HEK293 (cell line): ENCODE data around the gene NECTIN4.

Source experiments
- CTCF ChIA-PET: fragments of 350-600 bp; formaldehyde crosslinking; extraction: SDS; loops from one replicate; lab custom pipeline; 2021; ENCODE audit warnings: antibody characterized with exemption; lab: Yijun Ruan, JAX
- POLR2A ChIA-PET: fragments of 300-600 bp; formaldehyde crosslinking; extraction: SDS; loops from one replicate; lab custom pipeline; 2020; ENCODE audit warnings: antibody characterized with exemption, inconsistent platforms; lab: Yijun Ruan, JAX
- H3K27ac ChIP-seq: fragments of 200-500 bp; sonication (Bioruptor generic); 2 replicates; pipeline ENCODE4 v1.5.1; 2014; ENCODE audit warnings: low read depth, low read length, control low read depth, inconsistent platforms; ENCODE audit errors: extremely low read depth
- H3K36me3 ChIP-seq, 2 experiments: fragments of 200-500 bp in 1 of 2; sonication (Bioruptor generic) in 1 of 2; 1 replicate in 1 of 2; 2 replicates in 1 of 2; pipeline ENCODE4 v1.5.1; 2014 to 2017; ENCODE audit warnings: inconsistent platforms in 2 of 2, low read length in 2 of 2; ENCODE audit not compliant: control insufficient read depth in 2 of 2, insufficient read depth in 1 of 2
- H3K4me1 ChIP-seq: fragments of 200-500 bp; sonication (Bioruptor generic); 2 replicates; pipeline ENCODE4 v1.5.1; 2014; ENCODE audit warnings: mild to moderate bottlenecking, low read length, inconsistent platforms; ENCODE audit not compliant: control insufficient read depth, insufficient read depth
- H3K4me3 ChIP-seq: 2 replicates; pipeline ENCODE4 v1.5.1; 2011; ENCODE audit warnings: low read depth, mild to moderate bottlenecking, control low read depth, low read length, moderate library complexity
- H3K9me3 ChIP-seq: fragments of 200-500 bp; sonication (Bioruptor generic); 2 replicates; pipeline ENCODE4 v1.5.1; 2014; ENCODE audit warnings: low read depth, low read length, inconsistent platforms; ENCODE audit not compliant: control insufficient read depth, insufficient read depth
- EGR2 ChIP-seq: fragments of 450-650 bp; formaldehyde crosslinking; IDR thresholded peaks from 2 replicates; pipeline ENCODE4 v1.5.1; 2016; ENCODE audit warnings: low read depth, missing biosample characterization, missing genetic modification characterization
- GFI1B ChIP-seq: fragments of 450-650 bp; formaldehyde crosslinking; IDR thresholded peaks from 2 replicates; pipeline ENCODE4 v1.5.1; 2016; ENCODE audit warnings: missing biosample characterization, missing genetic modification characterization
- KLF8 ChIP-seq: fragments of 450-650 bp; formaldehyde crosslinking; IDR thresholded peaks from 2 replicates; pipeline ENCODE4 v1.5.1; 2016; ENCODE audit warnings: missing biosample characterization, missing genetic modification characterization
- REPIN1 ChIP-seq: fragments of 450-650 bp; formaldehyde crosslinking; IDR thresholded peaks from 2 replicates; pipeline ENCODE4 v1.5.1; 2017; ENCODE audit warnings: missing biosample characterization, missing genetic modification characterization, low read depth
- YY2 ChIP-seq: fragments of 450-650 bp; formaldehyde crosslinking; IDR thresholded peaks from 2 replicates; pipeline ENCODE4 v1.5.1; 2016; ENCODE audit warnings: missing biosample characterization, missing genetic modification characterization
- ZBTB20 ChIP-seq: fragments of 450-650 bp; formaldehyde crosslinking; IDR thresholded peaks from 2 replicates; pipeline ENCODE4 v1.5.1; 2016; ENCODE audit warnings: missing biosample characterization, missing genetic modification characterization
- ZBTB6 ChIP-seq: fragments of 450-650 bp; formaldehyde crosslinking; IDR thresholded peaks from 2 replicates; pipeline ENCODE4 v1.5.1; 2017; ENCODE audit warnings: missing biosample characterization, missing genetic modification characterization
- ZFP3 ChIP-seq: fragments of 450-650 bp; formaldehyde crosslinking; IDR thresholded peaks from 2 replicates; pipeline ENCODE4 v1.5.1; 2016; ENCODE audit warnings: low read depth, missing biosample characterization, missing genetic modification characterization
- ZFP37 ChIP-seq: fragments of 450-650 bp; formaldehyde crosslinking; IDR thresholded peaks from 2 replicates; pipeline ENCODE4 v1.5.1; 2016; ENCODE audit warnings: missing biosample characterization, missing genetic modification characterization
- ZNF138 ChIP-seq: fragments of 450-650 bp; formaldehyde crosslinking; IDR thresholded peaks from 2 replicates; pipeline ENCODE4 v1.5.1; 2016; ENCODE audit warnings: missing biosample characterization, missing genetic modification characterization, borderline replicate concordance
- ZNF184 ChIP-seq: fragments of 450-650 bp; IDR thresholded peaks from 2 replicates; pipeline ENCODE4 v1.5.1; 2018; ENCODE audit warnings: missing biosample characterization, mild to moderate bottlenecking, missing genetic modification characterization
- ZNF302 ChIP-seq: fragments of 450-650 bp; formaldehyde crosslinking; IDR thresholded peaks from 2 replicates; pipeline ENCODE4 v1.5.1; 2016; ENCODE audit warnings: missing biosample characterization, missing genetic modification characterization, low read depth
- ZNF473 ChIP-seq: fragments of 450-650 bp; formaldehyde crosslinking; IDR thresholded peaks from 2 replicates; pipeline ENCODE4 v1.5.1; 2017; ENCODE audit warnings: missing biosample characterization, missing genetic modification characterization
- ZNF501 ChIP-seq: fragments of 450-650 bp; formaldehyde crosslinking; IDR thresholded peaks from 2 replicates; pipeline ENCODE4 v1.5.1; 2016; ENCODE audit warnings: missing biosample characterization, missing genetic modification characterization
- ZNF521 ChIP-seq: fragments of 450-650 bp; formaldehyde crosslinking; IDR thresholded peaks from 2 replicates; pipeline ENCODE4 v1.5.1; 2017; ENCODE audit warnings: missing biosample characterization, mild to moderate bottlenecking, missing genetic modification characterization
- ZNF571 ChIP-seq: fragments of 450-650 bp; formaldehyde crosslinking; IDR thresholded peaks from 2 replicates; pipeline ENCODE4 v1.5.0; 2017; ENCODE audit warnings: missing biosample characterization, missing genetic modification characterization
- ZNF621 ChIP-seq: fragments of 450-650 bp; formaldehyde crosslinking; IDR thresholded peaks from 2 replicates; pipeline ENCODE4 v1.5.1; 2017; ENCODE audit warnings: missing biosample characterization, missing genetic modification characterization
- ZNF639 ChIP-seq: fragments of 450-650 bp; formaldehyde crosslinking; IDR thresholded peaks from 2 replicates; pipeline ENCODE4 v1.5.1; 2016; ENCODE audit warnings: missing biosample characterization, missing genetic modification characterization
- ZNF654 ChIP-seq: fragments of 450-650 bp; formaldehyde crosslinking; IDR thresholded peaks from 2 replicates; pipeline ENCODE4 v1.5.1; 2016; ENCODE audit warnings: low read depth, missing biosample characterization, missing genetic modification characterization
- ZNF777 ChIP-seq: fragments of 450-650 bp; formaldehyde crosslinking; IDR thresholded peaks from 2 replicates; pipeline ENCODE4 v1.5.1; 2017; ENCODE audit warnings: missing biosample characterization, missing genetic modification characterization, borderline replicate concordance
- ZNF843 ChIP-seq: fragments of 450-650 bp; formaldehyde crosslinking; IDR thresholded peaks from 2 replicates; pipeline ENCODE4 v1.5.1; 2016; ENCODE audit warnings: missing biosample characterization, missing genetic modification characterization
- ZXDB ChIP-seq: fragments of 450-650 bp; formaldehyde crosslinking; IDR thresholded peaks from 2 replicates; pipeline ENCODE4 v1.5.1; 2016; ENCODE audit warnings: missing biosample characterization, missing genetic modification characterization
- TF ChIP-seq, protein P1 (sequence below): fragments of 450-650 bp; formaldehyde crosslinking; IDR thresholded peaks from 2 replicates; pipeline ENCODE4 v1.5.1; 2016; ENCODE audit warnings: missing biosample characterization, missing genetic modification characterization
- TF ChIP-seq, protein P2 (sequence below): fragments of 450-650 bp; formaldehyde crosslinking; IDR thresholded peaks from 2 replicates; pipeline ENCODE4 v1.5.1; 2017; ENCODE audit warnings: missing biosample characterization, missing genetic modification characterization
- TF ChIP-seq, protein P3 (sequence below): fragments of 450-650 bp; formaldehyde crosslinking; IDR thresholded peaks from 2 replicates; pipeline ENCODE4 v1.5.1; 2016; ENCODE audit warnings: missing biosample characterization, missing genetic modification characterization, low read depth

The NECTIN4 gene

GRCh38 chr1:161132410-161133219 is 43.3 kb upstream of the NECTIN4 start, which contains the start of gene DEDD (continued):
- TF ChIP-seq, protein P1, sequence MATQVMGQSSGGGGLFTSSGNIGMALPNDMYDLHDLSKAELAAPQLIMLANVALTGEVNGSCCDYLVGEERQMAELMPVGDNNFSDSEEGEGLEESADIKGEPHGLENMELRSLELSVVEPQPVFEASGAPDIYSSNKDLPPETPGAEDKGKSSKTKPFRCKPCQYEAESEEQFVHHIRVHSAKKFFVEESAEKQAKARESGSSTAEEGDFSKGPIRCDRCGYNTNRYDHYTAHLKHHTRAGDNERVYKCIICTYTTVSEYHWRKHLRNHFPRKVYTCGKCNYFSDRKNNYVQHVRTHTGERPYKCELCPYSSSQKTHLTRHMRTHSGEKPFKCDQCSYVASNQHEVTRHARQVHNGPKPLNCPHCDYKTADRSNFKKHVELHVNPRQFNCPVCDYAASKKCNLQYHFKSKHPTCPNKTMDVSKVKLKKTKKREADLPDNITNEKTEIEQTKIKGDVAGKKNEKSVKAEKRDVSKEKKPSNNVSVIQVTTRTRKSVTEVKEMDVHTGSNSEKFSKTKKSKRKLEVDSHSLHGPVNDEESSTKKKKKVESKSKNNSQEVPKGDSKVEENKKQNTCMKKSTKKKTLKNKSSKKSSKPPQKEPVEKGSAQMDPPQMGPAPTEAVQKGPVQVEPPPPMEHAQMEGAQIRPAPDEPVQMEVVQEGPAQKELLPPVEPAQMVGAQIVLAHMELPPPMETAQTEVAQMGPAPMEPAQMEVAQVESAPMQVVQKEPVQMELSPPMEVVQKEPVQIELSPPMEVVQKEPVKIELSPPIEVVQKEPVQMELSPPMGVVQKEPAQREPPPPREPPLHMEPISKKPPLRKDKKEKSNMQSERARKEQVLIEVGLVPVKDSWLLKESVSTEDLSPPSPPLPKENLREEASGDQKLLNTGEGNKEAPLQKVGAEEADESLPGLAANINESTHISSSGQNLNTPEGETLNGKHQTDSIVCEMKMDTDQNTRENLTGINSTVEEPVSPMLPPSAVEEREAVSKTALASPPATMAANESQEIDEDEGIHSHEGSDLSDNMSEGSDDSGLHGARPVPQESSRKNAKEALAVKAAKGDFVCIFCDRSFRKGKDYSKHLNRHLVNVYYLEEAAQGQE (tag by site-specific recombination), result 0 out of 2 replicates have a peak, but pooled peaks have one; percentile 21
- 0 out of 2 replicates have a peak, but pooled peaks have one; percentile 22 for TF ChIP-seq ZNF184 (tag by site-specific recombination)
- TF ChIP-seq GFI1B, result 0 out of 2 replicates have a peak, but pooled peaks have one; percentile 3
- TF ChIP-seq ZXDB (tag by site-specific recombination), result peak; percentile 76; the same call in 1 of the 2 replicates

GRCh38 chr1:161131523-161132409 is 42.4 kb upstream of the NECTIN4 start:
- Histone ChIP-seq H3K9me3 (no peaks in the 10 kb centered on the region), H3K36me3 (peaks cover 0 to 42% of the 10 kb centered on the region in 2 experiments; a peak in 2 of 3 replicates), H3K4me1 (0 out of 2 replicates have a peak, but pooled peaks cover 2% of the 10 kb centered on the region), H3K4me3 (peak overlapping the region; percentile 84), H3K27ac (peak overlapping the region; percentile 91)
- CTCF ChIA-PET, result interaction anchor here (0.9 to 1.4 kb wide), 2 partner anchors 34 kb away, joined by 3 to 4 read pairs; partner anchors contain the start of gene PPOX
- POLR2A ChIA-PET, result interaction anchor here (0.7 to 3.8 kb wide), 10 partner anchors 10 to 111 kb away, joined by 3 to 28 read pairs (median 10); partner anchors contain the start of genes F11R, NIT1, PFDN2 and PPOX
- peak; percentile 79 for TF ChIP-seq ZNF843 (tag by site-specific recombination)
- no peak; the same call in 1 of the 2 replicates for TF ChIP-seq ZNF639 (tag by site-specific recombination)
- TF ChIP-seq ZNF138 (tag by site-specific recombination), result no peak
- TF ChIP-seq ZNF501 (tag by site-specific recombination), result no peak; the same call in none of the 2 replicates
- no peak for TF ChIP-seq ZNF571 (tag by site-specific recombination)
- peak; percentile 80; the same call in 1 of the 2 replicates for TF ChIP-seq REPIN1 (tag by site-specific recombination)
- TF ChIP-seq, protein P2, sequence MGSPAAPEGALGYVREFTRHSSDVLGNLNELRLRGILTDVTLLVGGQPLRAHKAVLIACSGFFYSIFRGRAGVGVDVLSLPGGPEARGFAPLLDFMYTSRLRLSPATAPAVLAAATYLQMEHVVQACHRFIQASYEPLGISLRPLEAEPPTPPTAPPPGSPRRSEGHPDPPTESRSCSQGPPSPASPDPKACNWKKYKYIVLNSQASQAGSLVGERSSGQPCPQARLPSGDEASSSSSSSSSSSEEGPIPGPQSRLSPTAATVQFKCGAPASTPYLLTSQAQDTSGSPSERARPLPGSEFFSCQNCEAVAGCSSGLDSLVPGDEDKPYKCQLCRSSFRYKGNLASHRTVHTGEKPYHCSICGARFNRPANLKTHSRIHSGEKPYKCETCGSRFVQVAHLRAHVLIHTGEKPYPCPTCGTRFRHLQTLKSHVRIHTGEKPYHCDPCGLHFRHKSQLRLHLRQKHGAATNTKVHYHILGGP (tag by site-specific recombination), result no peak
- TF ChIP-seq ZFP37, result peak; percentile 76
- TF ChIP-seq KLF8 (tag by site-specific recombination), result peak; percentile 49
- no peak for TF ChIP-seq ZNF521 (tag by site-specific recombination)
- no peak for TF ChIP-seq YY2 (tag by site-specific recombination)
- no peak for TF ChIP-seq ZFP3 (tag by site-specific recombination)
- TF ChIP-seq ZNF302 (tag by site-specific recombination), result no peak
- TF ChIP-seq ZNF654 (tag by site-specific recombination), result no peak
- peak; percentile 71; the same call in 1 of the 2 replicates for TF ChIP-seq ZNF777
- no peak for TF ChIP-seq ZNF621 (tag by site-specific recombination)
- no peak; the same call in 1 of the 2 replicates for TF ChIP-seq ZNF473 (tag by site-specific recombination)
- TF ChIP-seq EGR2 (tag by site-specific recombination), result peak; percentile 57
- TF ChIP-seq, protein P3, sequence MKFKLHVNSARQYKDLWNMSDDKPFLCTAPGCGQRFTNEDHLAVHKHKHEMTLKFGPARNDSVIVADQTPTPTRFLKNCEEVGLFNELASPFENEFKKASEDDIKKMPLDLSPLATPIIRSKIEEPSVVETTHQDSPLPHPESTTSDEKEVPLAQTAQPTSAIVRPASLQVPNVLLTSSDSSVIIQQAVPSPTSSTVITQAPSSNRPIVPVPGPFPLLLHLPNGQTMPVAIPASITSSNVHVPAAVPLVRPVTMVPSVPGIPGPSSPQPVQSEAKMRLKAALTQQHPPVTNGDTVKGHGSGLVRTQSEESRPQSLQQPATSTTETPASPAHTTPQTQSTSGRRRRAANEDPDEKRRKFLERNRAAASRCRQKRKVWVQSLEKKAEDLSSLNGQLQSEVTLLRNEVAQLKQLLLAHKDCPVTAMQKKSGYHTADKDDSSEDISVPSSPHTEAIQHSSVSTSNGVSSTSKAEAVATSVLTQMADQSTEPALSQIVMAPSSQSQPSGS (tag by site-specific recombination), result no peak
- TF ChIP-seq ZBTB6 (tag by site-specific recombination), result no peak
- TF ChIP-seq ZBTB20 (tag by site-specific recombination), result peak; percentile 82
